22Rv1 (cell line): ENCODE measurements around the gene F3.

Source experiments
- ZFX ChIP-seq: fragments of 450-650 bp; IDR thresholded peaks from 2 replicates; pipeline ENCODE4 v1.6.1; 2017; ENCODE audit warnings: antibody characterized with exemption, borderline replicate concordance
- TF ChIP-seq, protein P1 (sequence below): fragments of 450-650 bp; IDR thresholded peaks from 2 replicates; pipeline ENCODE4 v1.5.1; 2017; ENCODE audit warnings: mild to moderate bottlenecking

DNA sequence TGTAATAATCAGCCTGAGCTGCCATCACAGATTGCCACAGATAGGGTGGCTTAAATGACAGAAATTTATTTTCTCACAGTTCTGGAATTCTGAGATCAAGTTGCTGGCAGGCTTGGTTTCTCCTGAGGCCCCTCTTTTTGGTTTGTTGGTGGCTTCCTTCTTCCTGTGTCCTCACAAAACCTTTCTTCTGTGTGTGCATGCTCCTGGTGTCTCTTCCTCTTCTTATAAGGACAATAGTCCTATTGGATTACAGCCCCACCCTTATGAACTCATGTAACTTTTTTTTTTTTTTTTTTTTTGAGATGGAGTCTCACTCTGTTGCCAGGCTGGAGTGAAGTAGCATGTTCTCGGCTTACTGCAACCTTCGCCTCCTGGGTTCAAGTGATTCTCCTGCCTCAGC, 41.0 kb upstream of the F3 start:
- TF ChIP-seq, protein P1, sequence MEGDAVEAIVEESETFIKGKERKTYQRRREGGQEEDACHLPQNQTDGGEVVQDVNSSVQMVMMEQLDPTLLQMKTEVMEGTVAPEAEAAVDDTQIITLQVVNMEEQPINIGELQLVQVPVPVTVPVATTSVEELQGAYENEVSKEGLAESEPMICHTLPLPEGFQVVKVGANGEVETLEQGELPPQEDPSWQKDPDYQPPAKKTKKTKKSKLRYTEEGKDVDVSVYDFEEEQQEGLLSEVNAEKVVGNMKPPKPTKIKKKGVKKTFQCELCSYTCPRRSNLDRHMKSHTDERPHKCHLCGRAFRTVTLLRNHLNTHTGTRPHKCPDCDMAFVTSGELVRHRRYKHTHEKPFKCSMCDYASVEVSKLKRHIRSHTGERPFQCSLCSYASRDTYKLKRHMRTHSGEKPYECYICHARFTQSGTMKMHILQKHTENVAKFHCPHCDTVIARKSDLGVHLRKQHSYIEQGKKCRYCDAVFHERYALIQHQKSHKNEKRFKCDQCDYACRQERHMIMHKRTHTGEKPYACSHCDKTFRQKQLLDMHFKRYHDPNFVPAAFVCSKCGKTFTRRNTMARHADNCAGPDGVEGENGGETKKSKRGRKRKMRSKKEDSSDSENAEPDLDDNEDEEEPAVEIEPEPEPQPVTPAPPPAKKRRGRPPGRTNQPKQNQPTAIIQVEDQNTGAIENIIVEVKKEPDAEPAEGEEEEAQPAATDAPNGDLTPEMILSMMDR, result no peak
- TF ChIP-seq ZFX, result no peak
